Kidney (tissue), 14 donors: ENCODE data around the gene BABAM1. TPM values are rescaled to one million over a fixed set of nuclear protein-coding genes. Genes with fewer than 3 reads are reported as not detected.

Experiments
- DNase-seq, 5 donors: peaks; one replicate each; pipeline ENCODE4 v3.0.0-alpha.2; 2013 to 2020
- FAIRE-seq: peaks from 2 replicates; lab custom pipeline; 2012; peaks lifted over from hg19 to GRCh38; lab: Jason Lieb, UNC
- H3K27ac ChIP-seq, 2 donors: one replicate each; pipeline ENCODE4 v1.7.0; 2013; ENCODE audit warnings: low read depth in 2 of 2, low read length in 2 of 2, inconsistent platforms in 1 of 2
- H3K27me3 ChIP-seq: one replicate; pipeline ENCODE4 v1.7.1; 2013; ENCODE audit warnings: low read length, inconsistent platforms; ENCODE audit not compliant: control insufficient read depth, insufficient read depth
- H3K36me3 ChIP-seq, 3 donors: one replicate each; pipeline versions ENCODE4 v1.7.0 to v1.7.1; 2013; ENCODE audit warnings: low read length in 3 of 3, control low read depth in 1 of 3, inconsistent platforms in 1 of 3; ENCODE audit not compliant: insufficient read depth in 3 of 3, control insufficient read depth in 2 of 3
- H3K4me1 ChIP-seq, 3 donors: one replicate each; pipeline versions ENCODE4 v1.7.0 to v1.7.1; 2013; ENCODE audit warnings: low read length in 3 of 3, inconsistent platforms in 1 of 3, low read depth in 1 of 3; ENCODE audit not compliant: control insufficient read depth in 2 of 3, insufficient read depth in 2 of 3
- H3K4me3 ChIP-seq, 3 donors: one replicate each; pipeline versions ENCODE4 v1.7.0 to v1.8.1; 2013; ENCODE audit warnings: low read length in 3 of 3, control low read depth in 1 of 3, inconsistent platforms in 1 of 3
- H3K9ac ChIP-seq, 3 donors: one replicate each; pipeline versions ENCODE4 v1.7.0 to v1.7.1; 2013; ENCODE audit warnings: low read length in 3 of 3, control low read depth in 1 of 3, inconsistent platforms in 1 of 3
- H3K9me3 ChIP-seq, 3 donors: one replicate each; pipeline versions ENCODE4 v1.7.0 to v1.7.1; 2013; ENCODE audit warnings: low read length in 3 of 3, control low read depth in 1 of 3, inconsistent platforms in 1 of 3; ENCODE audit not compliant: control insufficient read depth in 2 of 3, insufficient read depth in 1 of 3
- intact Hi-C: fragments of 100-400 bp; cut with DNase I; formaldehyde crosslinking; loops from one replicate; pipeline ENCODE4 v1.11.1; 2022
- polyA plus RNA-seq: library from polyadenylated mRNA; stranded (reverse); fragments of 350-450 nt; fragmentation: Illumina TruSeq; extraction: RNeasy Lipid Tissue Mini Kit (QIAGEN cat#74804); gene quantifications from one replicate; pipeline ENCODE4 v1.2.3, GENCODE V29; 2014; ENCODE audit warnings: low read depth, low replicate concordance; ENCODE audit not compliant: insufficient read depth
- total RNA-seq: library from RNA; stranded (reverse); fragmentation: NEBNext Ultra II Directional; extraction: Animal tissue kit (Norgen Biotek cat#: 25700); gene quantifications from one replicate; pipeline ENCODE4 v1.2.1, GENCODE V29; 2021
- TF ChIP-seq, protein P1 (sequence below): IDR thresholded peaks from 3 replicates; pipeline ENCODE4 v1.5.1; 2012; ENCODE audit warnings: mild to moderate bottlenecking, moderate library complexity, borderline replicate concordance; ENCODE audit not compliant: insufficient read depth; ENCODE audit errors: extremely low read depth
- donor health status: control.
- donor health status: control.
- donor health status: control.
- donor health status: control.
- donor health status: control.
- donor health status: DM: yes; HTN: yes; CAD: no.
- donor health status: Normal renal cell carcinoma (clear cell type).

Gene BABAM1
- total and polyA plus RNA-seq, 2 donors from 2014 or later: 69.4 to 105 TPM

DNA sequence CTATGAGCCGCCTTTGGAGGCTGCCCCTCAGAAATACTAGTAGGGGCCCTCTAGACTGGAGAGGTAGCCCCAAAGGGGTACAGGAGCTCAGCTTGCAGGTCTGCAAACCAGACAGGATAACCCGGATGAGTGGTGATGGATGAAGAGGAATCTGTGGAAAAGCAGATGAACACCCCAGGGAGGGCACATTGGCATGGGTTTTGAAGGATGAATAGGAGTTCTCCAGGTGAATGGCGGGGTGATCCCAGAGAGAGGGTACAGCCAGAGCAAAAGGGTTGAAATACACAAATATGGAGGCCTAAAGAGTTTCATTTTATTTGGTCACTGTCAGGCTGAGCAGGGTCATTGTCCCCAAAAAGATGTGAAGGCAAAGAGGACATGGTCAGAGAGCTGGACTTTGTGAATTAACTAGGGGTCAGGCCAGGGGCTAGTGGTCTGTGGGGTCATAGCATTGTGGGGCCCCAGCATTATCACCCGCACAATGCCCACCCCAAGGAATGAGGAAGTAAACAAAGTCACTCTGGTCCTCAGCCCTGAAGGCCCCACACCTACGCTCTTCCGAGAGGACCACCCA, 26.3 kb upstream of the BABAM1 start:
- TF ChIP-seq, protein P1, sequence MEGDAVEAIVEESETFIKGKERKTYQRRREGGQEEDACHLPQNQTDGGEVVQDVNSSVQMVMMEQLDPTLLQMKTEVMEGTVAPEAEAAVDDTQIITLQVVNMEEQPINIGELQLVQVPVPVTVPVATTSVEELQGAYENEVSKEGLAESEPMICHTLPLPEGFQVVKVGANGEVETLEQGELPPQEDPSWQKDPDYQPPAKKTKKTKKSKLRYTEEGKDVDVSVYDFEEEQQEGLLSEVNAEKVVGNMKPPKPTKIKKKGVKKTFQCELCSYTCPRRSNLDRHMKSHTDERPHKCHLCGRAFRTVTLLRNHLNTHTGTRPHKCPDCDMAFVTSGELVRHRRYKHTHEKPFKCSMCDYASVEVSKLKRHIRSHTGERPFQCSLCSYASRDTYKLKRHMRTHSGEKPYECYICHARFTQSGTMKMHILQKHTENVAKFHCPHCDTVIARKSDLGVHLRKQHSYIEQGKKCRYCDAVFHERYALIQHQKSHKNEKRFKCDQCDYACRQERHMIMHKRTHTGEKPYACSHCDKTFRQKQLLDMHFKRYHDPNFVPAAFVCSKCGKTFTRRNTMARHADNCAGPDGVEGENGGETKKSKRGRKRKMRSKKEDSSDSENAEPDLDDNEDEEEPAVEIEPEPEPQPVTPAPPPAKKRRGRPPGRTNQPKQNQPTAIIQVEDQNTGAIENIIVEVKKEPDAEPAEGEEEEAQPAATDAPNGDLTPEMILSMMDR: no peak
- no peak for DNase-seq
- no peaks in the 10 kb centered on the region for H3K9me3 ChIP-seq
- FAIRE-seq: no peak
- no peak overlapping the region for H3K27ac ChIP-seq
- no peak overlapping the region for H3K4me3 ChIP-seq
- H3K4me1 ChIP-seq: peaks cover 0 to 23% (median 22%) of the 10 kb centered on the region in 3 donors
- H3K36me3 ChIP-seq: peaks cover 0 to 16% (median 3%) of the 10 kb centered on the region in 3 donors
- intact Hi-C loops: no loop called here
- H3K9ac ChIP-seq: no peak overlapping the region
- H3K27me3 ChIP-seq: no peaks in the 10 kb centered on the region

DNA sequence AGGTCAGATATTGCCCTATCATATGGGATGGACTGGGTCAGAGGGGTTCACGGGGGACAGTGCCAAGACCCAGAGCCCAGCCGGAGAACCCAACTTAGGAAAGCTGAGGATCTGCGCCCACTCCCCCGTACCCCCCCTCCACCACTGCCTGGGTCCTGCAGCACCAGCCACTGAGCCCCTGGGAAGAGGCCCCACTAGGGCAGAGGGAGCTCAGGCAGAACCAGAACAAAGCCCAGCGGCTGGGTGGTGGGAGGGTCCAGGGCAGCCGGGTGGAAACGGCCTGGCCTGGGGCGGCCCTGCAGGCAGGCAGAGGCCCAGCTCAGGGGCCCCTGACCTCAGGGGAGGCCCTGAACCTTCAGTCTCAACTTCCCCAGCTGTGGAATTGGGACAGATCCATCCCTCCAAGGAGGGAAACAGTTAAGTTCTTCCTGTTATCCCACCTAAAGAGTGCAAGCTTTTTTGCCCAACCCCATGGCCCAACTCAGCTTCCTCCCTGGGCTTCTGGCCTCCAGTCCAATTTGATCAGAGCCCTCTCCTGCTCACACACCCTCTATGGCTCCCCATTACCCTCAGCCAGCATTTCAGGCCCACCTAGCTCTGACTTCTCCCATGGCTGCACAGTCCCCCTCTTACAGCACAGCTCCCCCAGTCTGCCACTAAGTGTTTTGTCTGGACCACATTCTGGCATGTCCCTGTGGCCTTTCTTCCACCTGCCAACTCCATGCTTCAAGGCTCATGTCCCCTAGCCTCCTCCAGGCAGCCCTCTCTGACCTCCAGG, 24.6 kb upstream of the BABAM1 start:
- no peak for FAIRE-seq
- TF ChIP-seq, protein P1: no peak
- Histone ChIP-seq H3K4me1 (peaks cover 2 to 24% (median 22%) of the 10 kb centered on the region in 3 donors), H3K36me3 (peaks cover 0 to 16% (median 3%) of the 10 kb centered on the region in 3 donors), H3K9me3 (no peaks in the 10 kb centered on the region), H3K27me3 (no peaks in the 10 kb centered on the region), H3K27ac (peak overlapping the region; percentile 13 to 88), H3K9ac (peak overlapping the region in 2 of 3 donors; percentile 46 to 81), H3K4me3 (peak overlapping the region in 2 of 3 donors; percentile 82 to 86)
- peak in 4 of 5 donors; percentile 78 to 88 (median 82) for DNase-seq
- intact Hi-C loops: no loop called here

DNA sequence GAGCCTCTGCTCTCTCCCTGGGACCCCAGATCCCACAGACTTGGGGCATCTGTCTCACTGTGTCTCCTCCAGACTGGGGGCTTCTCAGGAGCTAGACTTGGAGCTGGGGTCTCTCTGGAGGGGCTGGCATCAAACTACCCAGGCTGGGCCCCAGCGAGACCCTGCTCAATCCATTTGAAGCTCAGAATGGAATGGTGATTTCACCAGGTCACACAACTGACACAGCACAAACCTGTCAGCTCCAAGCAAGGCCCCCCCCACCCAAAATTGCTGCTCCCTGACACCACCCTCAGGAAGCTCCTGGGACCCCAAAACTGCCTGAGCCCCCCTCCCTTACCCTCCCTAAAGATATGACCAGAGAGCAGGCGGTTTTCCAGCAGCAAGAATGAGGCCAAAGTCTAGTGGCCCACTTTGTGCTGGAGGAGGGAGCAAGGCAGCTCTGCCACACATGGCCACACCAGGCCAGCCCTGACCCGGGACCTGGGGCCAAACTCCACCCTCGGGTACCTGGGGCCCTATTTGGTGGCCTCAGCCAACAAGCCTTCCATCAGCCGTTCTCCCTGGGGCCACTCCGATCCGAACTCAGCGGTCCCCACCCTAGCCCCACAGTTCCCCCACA, 23.9 kb upstream of the BABAM1 start:
- TF ChIP-seq, protein P1: no peak
- no peaks in the 10 kb centered on the region for H3K9me3 ChIP-seq
- H3K27ac ChIP-seq: peak overlapping the region; percentile 87 to 88
- H3K9ac ChIP-seq: peak overlapping the region in 1 of 3 donors; percentile 81
- peak in 4 of 5 donors; percentile 22 to 59 (median 46) for DNase-seq
- H3K36me3 ChIP-seq: peaks cover 0 to 12% (median under 1%) of the 10 kb centered on the region in 3 donors
- intact Hi-C loops: no loop called here
- H3K27me3 ChIP-seq: no peaks in the 10 kb centered on the region
- peak overlapping the region; percentile 69 to 86 (median 82) for H3K4me3 ChIP-seq
- no peak for FAIRE-seq
- H3K4me1 ChIP-seq: peaks cover 2 to 28% (median 27%) of the 10 kb centered on the region in 3 donors
